Upper lobe of right lung (tissue), 1 donor: Measurements from ENCODE around the gene DEFB132. TPM values are rescaled to one million over a fixed set of nuclear protein-coding genes. Genes with fewer than 3 reads are reported as not detected.
A peak's percentile ranks its signal among the peaks of the same experiment; 100 is the strongest.

Source experiments
- ATAC-seq: fragments of 200-7000 bp; cut with Tn5 transposase; one replicate; pipeline ENCODE4 v1.9.1; 2020; ENCODE audit warnings: mild to moderate bottlenecking, moderate library complexity
- DNase-seq: peaks from one replicate; pipeline ENCODE4 v3.0.0-alpha.2; 2020
- H3K27ac ChIP-seq: fragments of 200-600 bp; one replicate; pipeline ENCODE4 v1.8.0; 2022
- H3K27me3 ChIP-seq: fragments of 200-600 bp; one replicate; pipeline ENCODE4 v1.8.0; 2022; ENCODE audit warnings: mild to moderate bottlenecking
- H3K36me3 ChIP-seq: fragments of 200-600 bp; one replicate; pipeline ENCODE4 v1.8.0; 2022
- H3K4me1 ChIP-seq: fragments of 200-600 bp; one replicate; pipeline ENCODE4 v1.8.0; 2022
- H3K4me3 ChIP-seq: fragments of 200-600 bp; one replicate; pipeline ENCODE4 v1.8.0; 2022; ENCODE audit warnings: mild to moderate bottlenecking
- H3K9me3 ChIP-seq: fragments of 200-600 bp; one replicate; pipeline ENCODE4 v1.8.0; 2022
- intact Hi-C: fragments of 100-400 bp; cut with DNase I; formaldehyde crosslinking; loops from one replicate; pipeline ENCODE4 v1.11.0; 2022
- total RNA-seq: library from RNA; stranded (reverse); fragmentation: NEBNext Ultra II Directional; extraction: Animal tissue kit (Norgen Biotek cat#: 25700); gene quantifications from one replicate; pipeline ENCODE4 v1.2.1, GENCODE V29; 2021
- TF ChIP-seq, protein P1 (sequence below): fragments of 200-600 bp; IDR thresholded peaks from one replicate; pipeline ENCODE4 v1.8.0; 2022; ENCODE audit warnings: antibody characterized with exemption
- donor health status: DM: no; HTN: yes; CAD: no; lungs with severe emphysema.

The DEFB132 gene
- total RNA-seq, 1 donor from 2014 or later: not detected

DNA sequence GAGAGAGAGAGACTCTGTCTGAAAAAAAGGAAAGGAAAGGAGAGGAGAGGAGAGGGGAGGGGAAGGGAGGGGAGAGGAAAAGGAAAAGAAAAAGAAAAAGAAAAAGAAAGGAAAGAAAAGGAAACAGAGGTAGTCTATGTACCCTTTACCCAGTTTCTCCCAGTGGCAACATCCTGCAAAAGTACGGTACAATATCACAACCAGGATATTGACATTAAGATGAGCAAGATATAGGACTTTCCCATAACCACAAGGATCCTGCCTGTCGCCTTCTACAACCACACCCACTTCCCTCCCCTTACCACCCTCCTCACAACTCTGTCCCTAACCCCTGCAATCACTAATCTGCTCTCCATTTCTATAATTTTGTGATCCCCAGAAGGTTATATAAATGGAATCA, 29.0 kb downstream of the DEFB132 start:
- ATAC-seq (no peak), DNase-seq (no peak)
- no peaks in the 10 kb centered on the region for H3K36me3 ChIP-seq
- no peaks in the 10 kb centered on the region for H3K9me3 ChIP-seq
- intact Hi-C loops: no loop called here
- no peak overlapping the region for H3K27ac ChIP-seq
- H3K27me3 ChIP-seq: no peaks in the 10 kb centered on the region
- TF ChIP-seq, protein P1, sequence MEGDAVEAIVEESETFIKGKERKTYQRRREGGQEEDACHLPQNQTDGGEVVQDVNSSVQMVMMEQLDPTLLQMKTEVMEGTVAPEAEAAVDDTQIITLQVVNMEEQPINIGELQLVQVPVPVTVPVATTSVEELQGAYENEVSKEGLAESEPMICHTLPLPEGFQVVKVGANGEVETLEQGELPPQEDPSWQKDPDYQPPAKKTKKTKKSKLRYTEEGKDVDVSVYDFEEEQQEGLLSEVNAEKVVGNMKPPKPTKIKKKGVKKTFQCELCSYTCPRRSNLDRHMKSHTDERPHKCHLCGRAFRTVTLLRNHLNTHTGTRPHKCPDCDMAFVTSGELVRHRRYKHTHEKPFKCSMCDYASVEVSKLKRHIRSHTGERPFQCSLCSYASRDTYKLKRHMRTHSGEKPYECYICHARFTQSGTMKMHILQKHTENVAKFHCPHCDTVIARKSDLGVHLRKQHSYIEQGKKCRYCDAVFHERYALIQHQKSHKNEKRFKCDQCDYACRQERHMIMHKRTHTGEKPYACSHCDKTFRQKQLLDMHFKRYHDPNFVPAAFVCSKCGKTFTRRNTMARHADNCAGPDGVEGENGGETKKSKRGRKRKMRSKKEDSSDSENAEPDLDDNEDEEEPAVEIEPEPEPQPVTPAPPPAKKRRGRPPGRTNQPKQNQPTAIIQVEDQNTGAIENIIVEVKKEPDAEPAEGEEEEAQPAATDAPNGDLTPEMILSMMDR: no peak
- no peak overlapping the region for H3K4me3 ChIP-seq
- peaks cover 16% of the 10 kb centered on the region for H3K4me1 ChIP-seq

DNA sequence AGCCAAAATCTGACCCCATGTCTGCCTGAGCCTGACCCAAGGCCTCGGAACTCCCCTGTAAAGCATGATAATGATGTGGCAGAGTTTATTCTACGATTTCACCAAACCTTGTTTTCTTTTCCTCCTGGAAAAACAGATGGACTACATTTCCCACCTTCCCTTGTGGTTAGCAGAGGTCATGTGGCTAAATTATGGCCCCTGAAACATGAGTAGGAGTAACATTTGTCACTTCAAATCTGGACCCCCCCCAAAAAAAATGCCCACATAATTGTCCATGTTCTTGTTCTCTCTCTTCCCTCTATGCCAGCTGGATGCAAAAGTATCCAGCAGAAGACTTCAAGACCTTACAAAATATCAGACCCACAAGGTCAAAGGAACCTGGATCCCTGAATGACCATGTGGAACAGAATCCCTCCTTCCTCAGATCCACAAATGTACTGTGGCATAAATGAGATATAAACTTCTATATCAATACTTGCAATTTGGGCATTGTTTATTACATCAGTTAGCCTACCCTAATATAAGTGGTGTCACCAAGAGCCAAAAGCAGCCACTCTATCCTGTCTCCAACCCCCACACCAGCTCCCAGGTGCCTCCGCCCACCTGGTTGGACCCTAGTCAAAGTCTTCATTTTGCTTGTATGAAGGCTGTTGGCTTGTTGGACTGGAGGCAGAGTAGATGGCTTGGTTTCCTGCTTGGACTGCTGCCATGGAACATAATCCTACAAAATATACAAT, 31.6 kb downstream of the DEFB132 start:
- Histone ChIP-seq H3K4me3 (no peak overlapping the region), H3K4me1 (peaks cover 18% of the 10 kb centered on the region), H3K9me3 (no peaks in the 10 kb centered on the region), H3K36me3 (no peaks in the 10 kb centered on the region), H3K27ac (no peak overlapping the region), H3K27me3 (no peaks in the 10 kb centered on the region)
- no peak for ATAC-seq
- intact Hi-C loops: no loop called here
- TF ChIP-seq, protein P1: no peak
- no peak for DNase-seq

DNA sequence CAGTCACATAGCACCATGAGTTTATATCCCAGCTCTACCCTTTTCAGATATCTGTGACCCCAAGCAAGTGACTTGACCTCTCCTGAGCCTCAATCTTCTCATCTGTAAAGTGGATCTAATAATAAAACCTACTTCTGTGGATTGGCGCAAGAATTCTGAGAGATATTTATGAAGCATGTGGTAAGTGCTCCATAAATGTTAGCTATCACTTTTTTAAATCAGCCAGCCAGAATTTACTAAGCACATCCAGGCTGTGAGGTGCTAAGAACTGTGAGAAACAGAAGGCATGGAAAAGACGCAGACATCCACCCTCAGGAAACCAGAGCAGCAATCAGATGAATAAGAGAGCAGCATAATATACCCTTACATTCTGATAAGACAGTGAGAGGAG, 32.2 kb downstream of the DEFB132 start:
- TF ChIP-seq, protein P1: no peak
- ATAC-seq (no peak), DNase-seq (no peak)
- H3K36me3 ChIP-seq: no peaks in the 10 kb centered on the region
- H3K27me3 ChIP-seq: no peaks in the 10 kb centered on the region
- intact Hi-C loops: no loop called here
- H3K4me1 ChIP-seq: peaks cover 18% of the 10 kb centered on the region
- no peaks in the 10 kb centered on the region for H3K9me3 ChIP-seq
- peak overlapping the region; percentile 89 for H3K27ac ChIP-seq
- H3K4me3 ChIP-seq: peak overlapping the region; percentile 75

DNA sequence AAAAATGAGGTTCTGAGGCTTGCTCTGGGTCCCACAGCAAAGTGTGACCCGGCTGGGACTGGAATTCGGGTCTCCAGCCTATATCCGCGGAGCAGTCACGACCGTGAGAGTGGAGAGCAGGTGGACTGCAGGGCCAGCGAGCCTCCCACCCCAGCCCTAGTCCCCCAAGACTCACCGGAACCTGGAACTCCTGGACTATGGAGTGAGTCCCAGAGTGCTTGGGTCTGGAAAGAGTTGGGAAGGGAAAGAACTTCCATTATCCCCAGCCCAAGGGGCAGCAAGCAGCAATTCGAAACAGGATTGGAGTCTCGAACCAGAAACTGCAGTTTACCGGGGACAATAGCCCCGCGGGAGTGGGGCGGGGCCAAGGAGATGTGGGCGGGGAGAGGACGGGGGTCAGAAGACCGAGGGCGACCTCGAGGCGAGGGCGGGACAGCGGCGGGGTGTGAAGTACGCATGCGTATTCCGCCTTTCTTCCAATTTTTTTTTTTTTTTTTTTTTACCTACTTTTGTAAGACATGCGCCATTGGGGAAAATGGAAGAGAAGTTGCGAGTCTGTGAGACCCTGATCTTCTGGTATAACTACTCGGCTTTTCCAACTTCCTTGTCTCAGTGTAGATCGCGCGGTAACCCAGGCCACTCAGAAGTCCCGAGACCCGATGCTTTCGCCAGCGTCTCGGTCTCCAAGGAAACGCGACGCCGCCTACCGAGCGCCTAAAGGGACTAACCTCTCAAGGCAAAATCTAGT, 32.7 kb downstream of the DEFB132 start, which contains the start of gene C20orf96:
C20orf96 (minus strand) TSS at position 667 of the 748 bp plus-strand sequence; CDS start at position 527, 140 bp downstream.
- peak; percentile 98 for DNase-seq
- TF ChIP-seq, protein P1: peak; percentile 51
- Histone ChIP-seq H3K9me3 (no peaks in the 10 kb centered on the region), H3K27me3 (no peaks in the 10 kb centered on the region), H3K4me3 (peak within 1 kb of the TSS; percentile 75), H3K27ac (peak within 1 kb of the TSS; percentile 89), H3K36me3 (no peaks in the 10 kb centered on the region), H3K4me1 (peaks cover 18% of the 10 kb centered on the region)
- intact Hi-C loops: no loop called here
- ATAC-seq: peak; percentile 98

DNA sequence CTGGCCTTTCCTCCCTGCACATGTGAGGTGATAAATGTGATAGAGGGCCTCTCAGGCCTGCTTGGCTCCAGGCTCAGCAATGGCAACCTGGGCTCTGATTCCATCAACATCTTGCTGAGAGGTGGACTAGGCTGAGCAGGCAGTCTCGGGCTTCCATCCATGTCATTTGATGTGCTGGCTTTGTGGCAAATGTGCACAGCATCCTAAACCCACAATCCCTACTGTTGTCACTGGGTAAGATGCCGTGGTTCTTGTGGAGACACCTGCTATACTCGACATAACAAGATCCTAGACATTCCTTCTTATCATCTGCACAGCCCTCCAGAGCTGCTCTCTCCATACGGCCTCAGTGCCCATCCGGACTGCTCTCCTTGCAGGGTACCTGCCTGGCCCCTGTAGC, 37.1 kb downstream of the DEFB132 start:
- intact Hi-C loops: no loop called here
- TF ChIP-seq, protein P1: no peak
- DNase-seq (no peak), ATAC-seq (no peak)
- Histone ChIP-seq H3K27ac (no peak overlapping the region), H3K9me3 (no peaks in the 10 kb centered on the region), H3K36me3 (no peaks in the 10 kb centered on the region), H3K4me3 (no peak overlapping the region), H3K27me3 (no peaks in the 10 kb centered on the region), H3K4me1 (peaks cover 28% of the 10 kb centered on the region)
